PC-9 (cell line): ENCODE data around the gene MCU. TPM values are rescaled to one million over a fixed set of nuclear protein-coding genes. Genes with fewer than 3 reads are reported as not detected.

Source experiments
- BruUV-seq: library from RNA; stranded (reverse); fragments of 400-500 nt; replicated peaks from 2 replicates; lab custom pipeline; 2021; lab: Mats Ljungman, UMichigan
- CTCF ChIA-PET: fragments of 300-600 bp; sonication (Branson Sonifier 250); formaldehyde crosslinking; loops from one replicate; lab custom pipeline; 2022; ENCODE audit warnings: antibody characterized with exemption; lab: Charles Lee
- POLR2A ChIA-PET: fragments of 300-600 bp; sonication (Branson Sonifier 250); formaldehyde crosslinking; loops from one replicate; lab custom pipeline; 2022; ENCODE audit warnings: antibody characterized with exemption; ENCODE audit not compliant: unreplicated experiment; lab: Charles Lee
- DNase-seq, 2 experiments: peaks; one replicate each; pipeline versions ENCODE4 v3.0.0 to v3.0.0-alpha.2; 2015 to 2022; ENCODE audit warnings: mixed read lengths in 1 of 2
- H2AFZ ChIP-seq: fragments of 200-600 bp; sonication (generic); 2 replicates; pipeline ENCODE4 v1.8.1; 2017; ENCODE audit warnings: antibody characterized with exemption
- H3F3A ChIP-seq: fragments of 200-600 bp; sonication (generic); 2 replicates; pipeline ENCODE4 v1.8.1; 2017; ENCODE audit warnings: antibody characterized with exemption, mild to moderate bottlenecking, low read depth; ENCODE audit not compliant: insufficient read depth
- H3K27ac ChIP-seq: fragments of 200-600 bp; sonication (generic); 2 replicates; pipeline ENCODE4 v1.6.1; 2016; ENCODE audit warnings: mixed run types
- H3K27me3 ChIP-seq: fragments of 200-600 bp; sonication (generic); 2 replicates; pipeline ENCODE4 v1.6.1; 2016; ENCODE audit warnings: low read depth, mixed run types; ENCODE audit not compliant: insufficient read depth
- H3K36me3 ChIP-seq: fragments of 200-600 bp; sonication (generic); 2 replicates; pipeline ENCODE4 v1.6.1; 2016; ENCODE audit warnings: low read depth, mixed run types
- H3K4me1 ChIP-seq: fragments of 200-600 bp; sonication (generic); replicated peaks from 2 replicates; pipeline ENCODE4 v1.6.1; 2016; ENCODE audit warnings: mixed run types; ENCODE audit not compliant: insufficient read depth
- H3K4me2 ChIP-seq: fragments of 200-600 bp; sonication (generic); 2 replicates; pipeline ENCODE4 v1.6.1; 2017; ENCODE audit warnings: mixed run types
- H3K4me3 ChIP-seq: fragments of 200-600 bp; sonication (generic); 2 replicates; pipeline ENCODE4 v1.6.1; 2016; ENCODE audit warnings: mixed run types
- H3K79me2 ChIP-seq: fragments of 200-600 bp; sonication (generic); 2 replicates; pipeline ENCODE4 v1.6.1; 2017; ENCODE audit warnings: low read depth, mixed run types
- H3K9me2 ChIP-seq: fragments of 200-600 bp; sonication (generic); 2 replicates; pipeline ENCODE4 v1.8.1; 2017; ENCODE audit warnings: mild to moderate bottlenecking; ENCODE audit not compliant: insufficient read depth
- H3K9me3 ChIP-seq: fragments of 200-600 bp; sonication (generic); 2 replicates; pipeline ENCODE4 v1.8.1; 2016; ENCODE audit warnings: low read depth; ENCODE audit not compliant: insufficient read depth
- H4K20me1 ChIP-seq: fragments of 200-600 bp; sonication (generic); 2 replicates; pipeline ENCODE4 v1.8.1; 2017; ENCODE audit not compliant: insufficient read depth
- CTCF ChIP-seq: fragments of 200-600 bp; sonication (generic); conservative IDR thresholded peaks from 2 replicates; pipeline ENCODE4 v1.6.1; 2017; ENCODE audit warnings: mixed run types, antibody characterized with exemption, mild to moderate bottlenecking, moderate library complexity
- EZH2 ChIP-seq: fragments of 200-600 bp; sonication (generic); IDR thresholded peaks from 2 replicates; pipeline ENCODE4 v1.8.0; 2017; ENCODE audit warnings: antibody characterized with exemption, low read depth
- intact Hi-C: fragments of 100-400 bp; cut with micrococcal nuclease; formaldehyde crosslinking; loops from one replicate; pipeline ENCODE4 v1.10.0; 2022; ENCODE audit not compliant: unreplicated experiment
- total RNA-seq: library from RNA; stranded (reverse); gene quantifications from 2 replicates; pipeline ENCODE4 v1.2.3, GENCODE V29; 2021

The MCU gene
- total RNA-seq, 1 experiment from 2014 or later, result 59.5 TPM

GRCh38 chr10:72753760-72754231, 61.9 kb downstream of the MCU start:
- Histone ChIP-seq H2AFZ (no peak overlapping the region), H3K9me2 (no peaks in the 10 kb centered on the region), H3K4me3 (no peak overlapping the region), H3K4me1 (peaks cover 7% of the 10 kb centered on the region; the same call in 1 of the 2 replicates), H3K36me3 (no peaks in the 10 kb centered on the region), H3K79me2 (peaks cover 25% of the 10 kb centered on the region), H3K27ac (no peak overlapping the region), H3K27me3 (no peaks in the 10 kb centered on the region), H3K4me2 (no peak overlapping the region), H3F3A (0 out of 2 replicates have a peak, but pooled peaks cover 4% of the 10 kb centered on the region), H4K20me1 (no peaks in the 10 kb centered on the region), H3K9me3 (no peaks in the 10 kb centered on the region)
- no peak for TF ChIP-seq EZH2
- no peak for TF ChIP-seq CTCF
- intact Hi-C loops, result no loop called here
- POLR2A ChIA-PET, result no interaction called here
- no peak for DNase-seq
- BruUV-seq, result no TSS peak
- CTCF ChIA-PET, result interaction anchor here (0.7 kb wide), 1 partner anchor 205 kb away, joined by 3 read pairs; no protein-coding TSS in a partner anchor

GRCh38 chr10:72754275-72755032, 62.5 kb downstream of the MCU start:
- ChIA-PET CTCF (no interaction called here), POLR2A (interaction anchor here (0.6 kb wide), 1 partner anchor 10 kb away, joined by 8 read pairs; no protein-coding TSS in a partner anchor)
- no peaks in the 10 kb centered on the region for H3K36me3 ChIP-seq
- H4K20me1 ChIP-seq, result no peaks in the 10 kb centered on the region
- no peaks in the 10 kb centered on the region for H3K9me2 ChIP-seq
- H3K27ac ChIP-seq, result no peak overlapping the region
- no peaks in the 10 kb centered on the region for H3K9me3 ChIP-seq
- H3K79me2 ChIP-seq, result peaks cover 24% of the 10 kb centered on the region
- intact Hi-C loops, result no loop called here
- no peak overlapping the region for H3K4me2 ChIP-seq
- no peak for DNase-seq
- H3K4me3 ChIP-seq, result no peak overlapping the region
- H3F3A ChIP-seq, result 0 out of 2 replicates have a peak, but pooled peaks cover 4% of the 10 kb centered on the region
- BruUV-seq, result no TSS peak
- peaks cover 7% of the 10 kb centered on the region; the same call in 1 of the 2 replicates for H3K4me1 ChIP-seq
- no peak for TF ChIP-seq EZH2
- no peak for TF ChIP-seq CTCF
- H3K27me3 ChIP-seq, result no peaks in the 10 kb centered on the region
- H2AFZ ChIP-seq, result no peak overlapping the region

GRCh38 chr10:72756674-72757385, 64.9 kb downstream of the MCU start:
- H2AFZ ChIP-seq, result no peak overlapping the region
- 0 out of 2 replicates have a peak, but pooled peaks cover 4% of the 10 kb centered on the region for H3F3A ChIP-seq
- no peaks in the 10 kb centered on the region for H3K9me2 ChIP-seq
- H3K27me3 ChIP-seq, result no peaks in the 10 kb centered on the region
- intact Hi-C loops, result no loop called here
- no peaks in the 10 kb centered on the region for H4K20me1 ChIP-seq
- H3K4me3 ChIP-seq, result no peak overlapping the region
- ChIA-PET POLR2A (interaction anchor here (0.6 kb wide), 2 partner anchors 31 to 307 kb away, joined by 4 to 6 read pairs; no protein-coding TSS in a partner anchor), CTCF (interaction anchor here (1.0 kb wide), 1 partner anchor 31 kb away, joined by 7 read pairs; no protein-coding TSS in a partner anchor)
- no peak for TF ChIP-seq CTCF
- TF ChIP-seq EZH2, result no peak
- no peaks in the 10 kb centered on the region for H3K36me3 ChIP-seq
- no peak overlapping the region for H3K4me2 ChIP-seq
- peaks cover 7% of the 10 kb centered on the region; the same call in 1 of the 2 replicates for H3K4me1 ChIP-seq
- H3K27ac ChIP-seq, result no peak overlapping the region
- no peaks in the 10 kb centered on the region for H3K9me3 ChIP-seq
- BruUV-seq, result no TSS peak
- no peak for DNase-seq
- peaks cover 21% of the 10 kb centered on the region; the same call in 1 of the 2 replicates for H3K79me2 ChIP-seq
